Prostate gland (tissue), 2 donors: ENCODE data around the gene ABHD2.

Experiments
- CTCF ChIP-seq, 4 experiments: fragments of 200-600 bp in 2 of 4; fragments of 450-650 bp in 2 of 4; sonication (generic) in 2 of 4; IDR thresholded peaks; 1 replicate in 3 of 4; 2 replicates in 1 of 4; pipeline ENCODE4 v1.5.1; 2016 to 2019; ENCODE audit warnings: antibody characterized with exemption in 4 of 4, mild to moderate bottlenecking in 2 of 4, moderate library complexity in 2 of 4
- POLR2AphosphoS5 ChIP-seq: sonication (generic); formaldehyde crosslinking; IDR thresholded peaks from one replicate; pipeline ENCODE4 v1.6.1; 2017; ENCODE audit warnings: antibody characterized with exemption

- TF ChIP-seq CTCF (IDR thresholded peaks at IDR 0.05), result no peak
- TF ChIP-seq POLR2AphosphoS5, result no peak
Measured at GRCh38 chr15:89221543-89221942, 133.3 kb downstream of the ABHD2 start, which contains the start of gene RLBP1.
